ENCODE data around the gene OOSP4B.

GRCh38 chr11:60056349-60056969 lies 39.5 kb downstream of the OOSP4B start, which contains the start of gene MS4A3:
- no peak for TF ChIP-seq BHLHE40 (IDR thresholded peaks at IDR 0.05; ENCODE audit: borderline replicate concordance)
- TF ChIP-seq HDGF (IDR thresholded peaks at IDR 0.05; ENCODE audit: borderline replicate concordance) = no peak

Data from HEK293T (cell line).